Measurements from ENCODE around the gene FEZF1. TPM values are rescaled to one million over a fixed set of nuclear protein-coding genes. Genes with fewer than 3 reads are reported as not detected.

FEZF1 gene
- total and polyA plus RNA-seq, 10 of the 15 experiments (the other 5 are each of a cell fraction or from before 2014, with no cell fraction given), result not detected

GRCh38 chr7:122273117-122273516, 31.4 kb downstream of the FEZF1 start:
- Histone ChIP-seq H3K27ac (ENCODE audit: control insufficient read depth, insufficient read depth) (no peak overlapping the region), H3K36me3 (ENCODE audit: control insufficient read depth in 2 of 2, insufficient read depth in 2 of 2, low read length in 1 of 2) (no peaks in the 10 kb centered on the region), H4K20me1 (ENCODE audit: control insufficient read depth, insufficient read depth) (no peaks in the 10 kb centered on the region), H3K27me3 (replicated peaks in 1 of 2; ENCODE audit: control insufficient read depth in 2 of 2, insufficient read depth in 2 of 2, low read length in 1 of 2) (no peaks in the 10 kb centered on the region), H3K4me2 (ENCODE audit: control insufficient read depth, insufficient read depth) (no peak overlapping the region), H2AFZ (ENCODE audit: control insufficient read depth, low read depth, low read length) (no peak overlapping the region), H3K4me1 (ENCODE audit: control insufficient read depth, insufficient read depth, low read length) (no peaks in the 10 kb centered on the region), H3K9ac (ENCODE audit: control insufficient read depth, insufficient read depth, low read length) (no peak overlapping the region), H3K4me3 (no peak overlapping the region), H3K9me3 (replicated peaks; ENCODE audit: control insufficient read depth, insufficient read depth, low read length) (no peaks in the 10 kb centered on the region), H3K79me2 (ENCODE audit: control insufficient read depth, insufficient read depth, low read length) (no peaks in the 10 kb centered on the region)
- in situ Hi-C loops (cut with MboI), result no loop called here
- ChIA-PET POLR2A (interaction anchor here (0.6 kb wide), 1 partner anchor 22 kb away, joined by 7 read pairs; no protein-coding TSS in a partner anchor), CTCF (no interaction called here), SMC1A (ENCODE audit: uncharacterized antibody, unreplicated experiment) (no interaction called here), RAD21 (ENCODE audit: unreplicated experiment) (no interaction called here)
- ATAC-seq (peak; percentile 60), DNase-seq (ENCODE audit: low read depth, low spot score) (no peak), FAIRE-seq (no peak)
- 36% methylated on average over 2 of the region's 2 CpGs for WGBS (ENCODE audit: insufficient coverage, insufficient replicate concordance, low lambda C conversion rate, missing lambda C conversion rate)
- intact Hi-C loops (cut with micrococcal nuclease; ENCODE audit: unreplicated experiment), result no loop called here
- no TSS peak for BruUV-seq (replicated peaks)
- TF ChIP-seq ATF2 (IDR thresholded peaks at IDR 0.05; ENCODE audit: low read length), result no peak
- no peak for TF ChIP-seq CREB1 (IDR thresholded peaks at IDR 0.05; ENCODE audit: low read depth)
- TF ChIP-seq CBFB (IDR thresholded peaks at IDR 0.05; ENCODE audit: low read depth), result no peak
- no peak for TF ChIP-seq ELK1 (IDR thresholded peaks at IDR 0.05; ENCODE audit: low read depth, low read length)
- TF ChIP-seq HSF1 (IDR thresholded peaks at IDR 0.05; ENCODE audit: low read depth, low read length), result no peak
- TF ChIP-seq SUPT20H (IDR thresholded peaks at IDR 0.05; ENCODE audit: borderline replicate concordance, control insufficient read depth, low read depth, low read length), result no peak
- TF ChIP-seq RUNX3 (IDR thresholded peaks at IDR 0.05; ENCODE audit: low read length), result no peak
- no peak for TF ChIP-seq CEBPZ (IDR thresholded peaks at IDR 0.05; ENCODE audit: low read depth, low read length)
- no peak for TF ChIP-seq SRF (IDR thresholded peaks at IDR 0.05; ENCODE audit: low read depth in 2 of 2, low read length in 2 of 2)
- TF ChIP-seq HDGF (IDR thresholded peaks at IDR 0.05), result no peak
- TF ChIP-seq ZNF217 (IDR thresholded peaks at IDR 0.05), result no peak
- no peak for TF ChIP-seq RELA (IDR thresholded peaks at IDR 0.05; ENCODE audit: borderline replicate concordance, partially characterized antibody)
- TF ChIP-seq TCF7 (IDR thresholded peaks at IDR 0.05; ENCODE audit: borderline replicate concordance), result no peak
- no peak for TF ChIP-seq ZZZ3 (IDR thresholded peaks at IDR 0.05; ENCODE audit: control insufficient read depth, insufficient read length, low read depth)
- no peak for TF ChIP-seq GATAD2B (conservative IDR thresholded peaks at IDR 0.05; ENCODE audit: low read depth)
- TF ChIP-seq E2F8 (IDR thresholded peaks at IDR 0.05; ENCODE audit: low read depth, partially characterized antibody), result no peak

Measured in GM12878 (cell line).